ENCODE measurements around the gene METTL8. TPM values are rescaled to one million over a fixed set of nuclear protein-coding genes. Genes with fewer than 3 reads are reported as not detected.

Gene METTL8
- total and polyA plus RNA-seq, 2 of the 13 experiments (the other 11 are each of a cell fraction or from before 2014, with no cell fraction given): 18.6 to 68.2 TPM

- TF ChIP-seq LCORL (IDR thresholded peaks at IDR 0.05) (no peak; the same call in 1 of the 2 replicates), LCORL (CRISPR knock-in tag; IDR thresholded peaks at IDR 0.05) (peak; percentile 26; the same call in 1 of the 2 replicates), SAP130 (CRISPR knock-in tag; IDR thresholded peaks at IDR 0.05; ENCODE audit: low read depth) (peak; percentile 42), FOXA3 (CRISPR knock-in tag; IDR thresholded peaks at IDR 0.05) (peak; percentile 72), HMG20A (CRISPR knock-in tag; IDR thresholded peaks at IDR 0.05; ENCODE audit: borderline replicate concordance) (peak; percentile 45; the same call in 1 of the 2 replicates), ZNF354B (CRISPR knock-in tag; IDR thresholded peaks at IDR 0.05) (no peak), TBX2 (CRISPR knock-in tag; IDR thresholded peaks at IDR 0.05; ENCODE audit: borderline replicate concordance) (peak; percentile 71), MXI1 (IDR thresholded peaks at IDR 0.05; ENCODE audit: borderline replicate concordance, low read depth, low read length) (0 out of 3 replicates have a peak, but pooled peaks have one; percentile 15), NR2F1 (CRISPR knock-in tag; IDR thresholded peaks at IDR 0.05) (0 out of 4 replicates have a peak, but pooled peaks of 1 of the 2 experiments have one; percentile 23), ZNF644 (CRISPR knock-in tag; IDR thresholded peaks at IDR 0.05; ENCODE audit: low read depth) (peak; percentile 96), SIX1 (CRISPR knock-in tag; IDR thresholded peaks at IDR 0.05; ENCODE audit: borderline replicate concordance) (no peak), SMC3 (IDR thresholded peaks at IDR 0.05; ENCODE audit: low read length) (no peak; the same call in 1 of the 2 replicates), TOPORS (CRISPR knock-in tag; IDR thresholded peaks at IDR 0.05) (no peak), POGK (CRISPR knock-in tag; conservative IDR thresholded peaks at IDR 0.05) (no peak), TEAD3 (CRISPR knock-in tag; optimal IDR thresholded peaks at IDR 0.05; ENCODE audit: borderline replicate concordance) (peak; percentile 79), BRF2 (CRISPR knock-in tag; IDR thresholded peaks at IDR 0.05) (no peak), ATF3 (CRISPR knock-in tag; IDR thresholded peaks at IDR 0.05) (peak; percentile 58; the same call in 1 of the 2 replicates), HOMEZ (CRISPR knock-in tag; IDR thresholded peaks at IDR 0.05; ENCODE audit: low read depth) (peak; percentile 37; the same call in 1 of the 2 replicates), ZNF12 (CRISPR knock-in tag; IDR thresholded peaks at IDR 0.05) (peak; percentile 95), ZNF275 (CRISPR knock-in tag; IDR thresholded peaks at IDR 0.05; ENCODE audit: borderline replicate concordance) (no peak), FOSL2 (CRISPR knock-in tag; IDR thresholded peaks at IDR 0.05) (peak; percentile 97), CEBPB (IDR thresholded peaks at IDR 0.05; ENCODE audit: borderline replicate concordance, low read depth, low read length) (peak; percentile 87), ELF3 (CRISPR knock-in tag; IDR thresholded peaks at IDR 0.05) (0 out of 2 replicates have a peak, but pooled peaks have one; percentile 23), YEATS2 (CRISPR knock-in tag; IDR thresholded peaks at IDR 0.05; ENCODE audit: borderline replicate concordance) (no peak), JUND (CRISPR knock-in tag; IDR thresholded peaks at IDR 0.05) (peak; percentile 80; the same call in 1 of the 2 replicates), HCFC1 (IDR thresholded peaks at IDR 0.05; ENCODE audit: low read depth, low read length) (no peak), POGZ (CRISPR knock-in tag; IDR thresholded peaks at IDR 0.05) (0 out of 2 replicates have a peak, but pooled peaks have one; percentile 22)
Observed at GRCh38 chr2:171271971-171272436, 161.8 kb downstream of the METTL8 start (continued).

Measured in HepG2 (cell line).